Activated CD4-positive, alpha-beta T cell treated with anti-CD3 and anti-CD28 coated beads for 24 hours (primary cell): ENCODE results near the gene WDFY4.
A peak's percentile ranks its signal among the peaks of the same experiment; 100 is the strongest.

Experiments used
- DNase-seq, 2 donors: peaks; one replicate each; pipeline ENCODE4 v3.0.0-alpha.2; 2020; ENCODE audit warnings: low read depth in 2 of 2

WDFY4 gene

GRCh38 chr10:48655411-48656240 lies 29.0 kb upstream of the WDFY4 start:
- no peak for DNase-seq

GRCh38 chr10:48656241-48656913 lies 28.3 kb upstream of the WDFY4 start:
- peak; percentile 81 to 83 for DNase-seq

- no peak for DNase-seq
Measured at GRCh38 chr10:48656914-48657305, 27.8 kb upstream of the WDFY4 start.

DNA sequence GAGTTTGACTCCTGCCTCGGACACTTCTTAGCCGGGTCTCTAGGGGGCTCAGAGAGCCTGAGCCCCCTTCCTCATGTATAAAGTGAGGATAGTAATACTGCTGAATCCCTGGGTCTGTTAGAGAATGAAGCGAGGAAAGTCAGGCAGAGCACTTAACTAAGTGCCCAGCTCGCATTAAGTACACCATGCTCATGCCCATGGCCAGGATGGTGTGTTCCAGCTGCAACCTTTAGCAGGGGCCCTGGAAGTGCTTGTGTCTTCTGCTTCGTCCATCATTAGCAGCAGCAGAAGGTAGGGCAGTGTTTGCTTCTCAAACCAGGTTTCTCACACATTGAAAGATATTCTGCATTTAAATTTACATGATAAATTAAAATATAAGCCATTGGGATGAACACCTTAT lies 27.3 kb upstream of the WDFY4 start:
- no peak for DNase-seq

DNA sequence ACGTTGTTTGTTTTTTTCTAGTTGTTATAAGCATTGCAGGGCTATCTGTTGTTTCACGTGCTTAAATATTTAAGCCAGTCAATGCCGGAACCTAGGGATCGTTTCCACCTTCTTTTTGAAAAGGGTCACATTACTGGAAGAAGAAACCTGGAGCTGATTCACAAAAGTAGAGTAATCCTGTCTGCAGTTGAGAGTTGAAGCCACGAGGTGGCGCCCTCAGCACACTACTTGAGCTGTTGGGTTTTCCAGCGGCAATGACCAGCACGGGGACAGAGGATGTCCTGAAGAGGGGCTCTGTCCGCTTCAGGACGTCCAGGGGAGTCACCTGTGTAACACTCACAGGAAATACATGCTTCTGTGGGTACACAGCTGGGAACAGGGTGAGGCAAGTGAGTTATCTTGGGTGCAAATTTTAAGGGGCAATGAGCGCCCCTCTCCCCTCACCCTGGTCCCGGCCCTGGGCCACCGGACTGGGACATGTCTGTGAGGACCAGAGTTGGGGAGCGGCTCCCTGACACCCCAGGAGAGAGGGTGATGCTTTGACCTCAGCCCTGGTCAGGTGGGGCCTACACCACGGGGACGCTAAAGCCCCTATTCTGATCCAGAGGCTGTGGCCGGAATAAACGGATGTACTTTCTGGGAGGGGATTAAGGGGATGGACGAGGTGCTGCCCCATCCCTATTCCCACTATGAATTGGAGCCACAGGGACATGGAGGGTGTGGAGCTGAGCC lies 26.3 kb upstream of the WDFY4 start:
- DNase-seq = peak; percentile 36 to 54

DNA sequence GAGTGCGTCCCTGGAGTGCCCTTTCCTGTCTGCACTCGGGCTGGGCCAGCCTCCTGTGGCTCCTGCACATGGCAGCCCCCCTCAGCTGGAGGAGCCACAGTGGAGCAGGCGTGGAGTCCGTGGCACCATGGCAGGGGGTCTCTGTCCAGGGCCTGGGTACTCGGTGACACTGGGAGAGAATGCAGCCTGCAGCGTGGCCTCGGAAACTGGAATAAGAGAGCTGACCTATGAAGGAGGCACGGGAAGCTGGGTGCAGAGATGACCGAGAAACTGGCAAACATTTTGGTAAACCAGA lies 25.8 kb upstream of the WDFY4 start:
- DNase-seq = no peak

DNA sequence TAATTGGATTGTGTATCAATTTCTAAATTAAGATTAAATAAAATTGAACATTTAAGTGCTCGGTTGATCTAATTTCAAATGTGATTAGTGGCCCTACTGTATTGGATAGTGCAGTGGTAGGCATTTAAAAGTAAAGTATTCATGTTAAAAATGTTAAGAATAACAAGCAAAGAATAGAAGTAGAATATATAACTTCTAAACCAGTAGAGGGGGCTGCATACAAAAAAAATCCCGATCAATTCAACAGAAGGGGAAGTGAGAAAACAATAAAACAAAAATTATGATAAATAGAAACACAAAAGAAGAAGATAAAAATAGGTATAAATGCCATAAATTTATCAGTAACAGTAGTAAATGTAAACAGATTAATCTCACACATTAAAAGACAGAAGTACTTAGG lies 24.9 kb upstream of the WDFY4 start:
- no peak for DNase-seq

DNA sequence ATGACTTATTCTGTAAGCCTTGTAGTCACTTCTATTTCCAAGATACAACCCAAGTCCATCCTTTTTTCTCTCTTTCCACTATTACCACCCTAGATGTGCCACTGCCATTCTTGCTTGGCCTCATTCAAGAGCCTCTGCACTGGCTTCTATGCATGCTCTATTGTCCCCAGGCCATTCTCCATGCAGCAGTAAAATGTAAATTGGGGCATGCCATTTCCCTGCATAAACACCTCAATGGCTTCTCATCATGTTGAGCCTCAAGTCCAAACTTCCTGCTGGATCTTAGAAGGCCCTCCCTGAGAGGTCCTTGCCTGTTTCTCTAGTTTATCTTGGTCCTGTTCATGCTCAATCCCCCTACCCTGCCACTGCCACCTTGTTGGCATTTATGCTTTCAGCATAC lies 23.2 kb upstream of the WDFY4 start:
- DNase-seq = no peak

DNA sequence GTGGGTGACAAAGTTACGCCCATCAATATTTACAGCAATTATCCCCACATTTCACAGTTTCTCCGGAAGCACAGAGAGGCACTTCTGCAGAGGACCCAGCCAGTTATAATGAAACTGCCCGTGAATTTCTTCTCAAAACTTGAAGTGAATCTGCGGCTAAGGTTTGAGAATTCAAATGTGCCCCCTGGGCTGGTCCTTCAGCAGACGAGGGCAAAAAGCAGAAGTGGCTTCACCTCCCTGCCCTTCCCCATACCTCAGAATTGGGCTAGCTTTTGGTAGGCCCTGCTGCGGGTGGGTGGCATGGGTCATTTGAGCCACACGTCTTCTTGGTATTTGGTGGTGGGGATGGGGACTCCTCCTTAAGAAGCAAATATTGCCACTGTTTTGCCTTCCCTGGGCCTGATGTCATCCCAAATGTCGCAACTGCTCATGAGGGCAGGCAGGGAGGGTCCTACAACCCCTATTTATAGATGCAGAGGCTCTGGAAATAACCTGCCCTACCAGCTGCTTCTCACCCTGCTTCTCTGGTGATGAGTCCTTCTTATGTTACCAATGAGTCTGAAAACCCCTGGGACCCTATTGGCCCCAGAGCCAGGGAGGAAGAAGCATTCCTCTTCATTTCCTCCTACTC lies 16.6 kb upstream of the WDFY4 start:
- no peak for DNase-seq

GRCh38 chr10:48670978-48671913 lies 13.4 kb upstream of the WDFY4 start:
- no peak for DNase-seq

DNA sequence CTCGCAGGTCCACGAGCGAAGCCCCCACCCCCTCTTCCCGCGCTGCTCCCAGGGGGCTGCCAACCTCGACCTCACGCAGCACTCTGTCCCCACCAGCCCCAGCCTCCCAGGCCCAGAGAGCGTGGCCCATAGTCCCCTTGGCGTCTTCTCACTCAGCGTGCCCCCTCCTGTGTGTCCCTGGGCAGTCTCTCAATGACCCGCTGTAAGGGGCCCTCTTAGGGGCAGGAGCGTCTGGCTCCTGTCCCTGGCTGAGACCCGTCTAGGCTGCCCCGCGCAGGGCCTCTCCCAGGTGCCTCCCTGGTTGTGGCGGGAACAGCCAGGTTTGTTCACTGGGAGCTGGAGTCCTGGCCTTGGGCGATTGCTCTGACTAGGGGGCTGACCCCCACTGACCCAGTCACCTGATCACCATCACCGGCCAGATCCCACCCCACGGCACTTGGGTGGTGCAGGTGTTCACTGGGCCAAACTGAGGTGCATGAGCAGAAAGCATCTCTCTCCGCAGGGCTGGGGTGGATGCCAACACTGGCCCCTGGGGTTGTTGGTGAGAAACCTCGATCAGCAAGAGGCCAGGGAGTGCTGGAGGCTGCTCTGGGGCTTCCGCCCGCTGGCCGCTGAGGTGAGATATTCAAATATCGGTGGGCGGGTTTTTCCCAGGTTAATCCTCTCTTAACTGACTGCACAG lies 12.6 kb upstream of the WDFY4 start:
- DNase-seq = no peak

DNA sequence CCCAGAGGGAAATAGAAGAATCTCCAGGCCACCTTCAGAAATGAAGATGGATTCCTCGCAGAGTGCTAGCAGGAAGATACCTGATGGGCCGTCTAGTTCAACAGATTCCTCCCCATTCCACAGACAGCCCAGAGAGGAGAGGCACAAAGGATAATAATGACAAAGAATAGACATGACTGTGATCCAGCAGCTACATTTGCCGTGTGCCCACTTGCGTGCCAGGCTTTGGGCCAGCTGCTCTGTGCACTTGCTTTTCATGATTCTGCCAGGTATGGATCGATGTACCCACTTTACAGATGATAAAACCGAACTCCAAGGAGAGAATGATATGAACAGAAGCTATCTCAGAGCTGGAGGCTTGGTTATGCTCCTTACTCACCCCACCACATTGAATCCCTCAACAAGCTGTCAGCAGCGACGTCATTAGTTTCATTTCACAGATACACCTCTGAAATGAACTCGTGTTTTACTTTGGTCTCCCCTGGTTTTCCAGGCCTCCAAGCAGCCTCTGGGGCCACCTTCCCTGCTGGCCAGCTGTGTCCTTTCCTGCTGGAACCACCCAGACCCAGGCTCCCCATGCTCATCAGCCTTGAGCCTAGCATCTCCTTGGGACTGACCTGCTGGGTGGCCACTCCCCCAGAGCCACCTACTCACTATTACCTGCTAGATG lies 11.9 kb upstream of the WDFY4 start:
- DNase-seq = no peak

DNA sequence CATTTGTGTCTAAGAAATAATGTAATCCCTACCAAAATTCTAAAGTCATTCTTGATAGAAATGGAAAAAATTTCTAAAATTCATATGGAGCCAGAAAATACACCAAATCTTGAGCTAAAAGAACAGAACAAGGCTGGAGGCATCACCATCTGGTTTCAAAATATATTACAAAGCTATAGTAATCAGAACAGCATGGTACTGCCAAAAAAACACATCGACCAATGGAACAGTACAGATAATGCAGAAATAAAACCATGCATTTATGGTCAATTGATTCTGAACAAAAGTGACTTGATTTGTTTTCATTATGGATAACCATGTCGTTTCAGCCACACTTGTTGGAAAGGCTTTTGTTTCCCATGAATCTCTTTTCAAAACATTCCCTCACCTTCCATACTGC lies 7.0 kb upstream of the WDFY4 start:
- DNase-seq = no peak

DNA sequence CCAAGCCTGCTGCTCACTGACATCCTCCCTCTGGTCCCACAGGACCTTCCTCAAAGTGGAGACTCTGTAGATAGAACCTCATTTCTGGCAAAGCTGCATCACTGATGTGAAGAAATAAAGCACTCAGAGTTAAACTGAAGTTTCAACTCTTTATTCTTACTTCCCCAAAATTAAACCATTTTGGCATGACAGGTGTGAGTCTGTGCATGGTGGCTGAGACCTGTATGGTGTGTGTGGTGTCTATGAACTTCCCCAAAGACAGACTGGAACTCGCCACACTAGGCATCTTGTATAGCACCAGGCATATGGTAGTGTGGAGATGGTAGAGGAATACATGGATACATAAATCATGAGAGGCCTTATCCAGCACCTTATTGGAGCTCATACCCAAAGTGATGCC lies 6.6 kb upstream of the WDFY4 start:
- DNase-seq = no peak

- no peak for DNase-seq
Measured at GRCh38 chr10:48681740-48682139, 2.9 kb upstream of the WDFY4 start.

GRCh38 chr10:48682265-48682664 lies 2.4 kb upstream of the WDFY4 start:
- DNase-seq = no peak

DNA sequence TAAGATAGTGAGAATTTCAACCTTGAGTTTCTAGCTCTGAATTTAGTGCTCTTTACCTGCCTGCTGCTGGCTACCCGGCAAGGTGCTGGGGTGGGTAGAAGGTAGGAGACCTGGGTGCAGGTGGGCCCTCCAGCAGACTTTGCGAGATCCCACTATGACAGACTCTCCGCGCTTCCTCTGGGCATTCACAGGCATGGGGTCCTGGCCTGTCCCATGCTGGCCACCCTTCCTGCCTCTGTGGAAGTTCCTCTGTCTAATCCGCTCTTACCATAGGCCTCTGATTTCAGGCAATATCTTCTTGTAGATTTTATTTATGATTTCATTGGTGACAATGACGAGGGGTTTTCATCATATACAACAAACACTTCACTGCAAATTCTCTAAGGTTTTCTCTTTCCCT lies 1.2 kb upstream of the WDFY4 start:
- DNase-seq = no peak

DNA sequence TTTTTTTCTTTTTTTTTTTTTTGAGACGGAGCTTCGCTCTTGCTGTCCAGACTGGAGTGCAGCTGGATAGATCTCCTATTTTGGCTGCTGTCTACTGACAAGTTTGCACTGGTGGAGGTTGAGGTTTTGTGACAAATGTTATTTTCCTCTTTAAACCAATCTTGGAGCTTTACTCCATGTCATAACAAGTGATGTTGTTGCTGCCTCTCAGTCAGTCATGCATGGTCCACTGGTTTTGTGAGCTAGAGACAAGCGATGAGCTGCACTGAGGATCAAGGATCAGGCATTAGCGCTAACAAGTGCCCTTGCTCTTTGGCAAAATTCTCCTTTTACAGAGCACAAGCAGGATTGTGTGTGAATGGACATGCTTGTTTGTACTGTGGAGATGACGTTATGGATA lies 805 bp upstream of the WDFY4 start:
- DNase-seq = no peak

DNA sequence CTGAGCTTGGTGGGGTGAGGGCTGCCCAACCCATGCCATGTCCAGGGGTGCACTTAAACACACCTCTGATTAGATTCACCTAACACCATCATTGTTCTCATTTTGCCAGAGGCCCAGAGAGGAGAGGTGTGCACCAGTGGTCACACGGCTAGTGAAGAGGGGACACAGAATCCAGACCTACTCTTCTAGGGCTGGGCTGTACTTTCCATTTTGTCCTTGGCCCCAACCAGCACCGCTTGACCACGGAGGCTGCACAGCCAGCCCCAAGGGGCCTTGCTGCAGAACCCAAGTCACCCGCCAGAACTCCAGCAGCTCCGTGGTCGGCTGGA lies 246 bp upstream of the WDFY4 start:
- DNase-seq = no peak

DNA sequence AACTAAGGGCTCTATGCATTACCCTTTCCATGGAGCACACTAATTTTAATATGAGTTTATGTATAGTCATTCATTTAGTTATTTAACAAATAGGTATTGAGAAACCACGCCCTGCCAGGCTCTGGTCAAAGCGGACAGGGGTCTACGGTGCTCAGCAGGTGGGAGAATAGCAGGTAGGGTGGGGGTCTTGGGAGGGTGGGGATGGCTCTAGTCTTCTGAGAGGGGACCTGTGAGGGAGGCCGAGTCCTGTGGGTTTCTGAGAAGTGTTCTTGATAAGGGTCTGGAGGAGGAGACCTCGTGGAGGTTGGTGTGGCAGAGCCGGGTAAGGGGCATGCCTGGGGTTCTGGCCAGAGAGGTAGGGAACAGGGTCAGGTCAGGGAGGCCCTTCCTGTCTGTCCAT lies 1.1 kb downstream of the WDFY4 start:
- DNase-seq = no peak
